Uterus (tissue), 4 donors: ENCODE data around the gene HHAT. TPM values are rescaled to one million over a fixed set of nuclear protein-coding genes. Genes with fewer than 3 reads are reported as not detected.

Experiments used
- DNase-seq, 2 donors: peaks; one replicate each; pipeline ENCODE4 v3.0.0-alpha.2; 2019 to 2020
- H3K27ac ChIP-seq, 2 donors: fragments of 200-600 bp; sonication (generic); 1 replicate in 1 of 2; 2 replicates in 1 of 2; pipeline ENCODE4 v1.5.1; 2016 to 2018
- H3K27me3 ChIP-seq, 2 donors: fragments of 200-600 bp; sonication (generic); one replicate each; pipeline ENCODE4 v1.5.1; 2018 to 2019; ENCODE audit warnings: control low read depth in 1 of 2
- H3K36me3 ChIP-seq, 2 donors: fragments of 200-600 bp; sonication (generic); one replicate each; pipeline ENCODE4 v1.5.1; 2019; ENCODE audit warnings: control low read depth in 1 of 2
- H3K4me1 ChIP-seq, 2 donors: fragments of 200-600 bp; sonication (generic); one replicate each; pipeline ENCODE4 v1.5.1; 2018 to 2019; ENCODE audit warnings: control low read depth in 1 of 2
- H3K4me3 ChIP-seq, 2 donors: fragments of 200-600 bp; sonication (generic); 1 replicate in 1 of 2; 2 replicates in 1 of 2; pipeline ENCODE4 v1.5.1; 2018 to 2019; ENCODE audit warnings: mild to moderate bottlenecking in 1 of 2
- H3K9me3 ChIP-seq, 2 donors: fragments of 200-600 bp; sonication (generic); one replicate each; pipeline ENCODE4 v1.5.1; 2019; ENCODE audit warnings: control low read depth in 1 of 2
- POLR2A ChIP-seq, 2 donors: fragments of 450-650 bp; IDR thresholded peaks; one replicate each; pipeline ENCODE4 v1.6.1; 2016; ENCODE audit warnings: antibody characterized with exemption in 2 of 2, mild to moderate bottlenecking in 1 of 2, moderate library complexity in 1 of 2
- intact Hi-C: fragments of 100-400 bp; cut with DNase I; formaldehyde crosslinking; loops from one replicate; pipeline ENCODE4 v1.15.1; 2023; ENCODE audit warnings: low total_unique reads
- total RNA-seq, 4 donors: library from RNA; depleted of rRNA in 3 of 4; stranded (reverse); fragments of >200 nt in 3 of 4; gene quantifications; one replicate each; pipeline versions ENCODE4 v1.1.0 to v1.2.4, GENCODE V29; 2014 to 2023
- TF ChIP-seq, protein P1 (sequence below), 4 experiments: fragments of 200-600 bp in 2 of 4; fragments of 450-650 bp in 2 of 4; sonication (generic) in 2 of 4; IDR thresholded peaks; one replicate each; pipeline ENCODE4 v1.5.1; 2016 to 2019; ENCODE audit warnings: antibody characterized with exemption in 4 of 4, mild to moderate bottlenecking in 2 of 4, moderate library complexity in 1 of 4
- donor health status: DM: yes; HTN: yes; CAD: no.

HHAT gene
- total RNA-seq, 4 donors from 2014 or later, result 0.88 to 10.9 (median 3.4) TPM

DNA sequence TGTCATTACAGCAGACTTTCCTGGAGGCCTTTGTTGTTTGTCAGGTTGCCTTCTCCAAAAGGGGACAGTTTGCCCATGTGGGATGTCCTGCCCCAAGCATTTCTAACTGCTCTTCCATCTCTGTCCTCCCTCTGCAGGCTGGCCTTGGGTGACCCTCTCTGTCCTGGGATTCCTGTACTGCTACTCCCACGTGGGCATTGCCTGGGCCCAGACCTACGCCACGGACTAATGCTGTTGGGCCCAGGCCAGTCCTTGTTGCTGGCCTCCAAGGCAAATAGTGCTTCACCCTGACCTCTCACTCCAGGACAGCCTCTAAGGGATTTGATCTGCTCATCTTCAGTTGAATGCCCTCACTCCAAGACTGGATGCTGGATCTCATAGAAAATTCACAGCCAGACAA, 345.4 kb downstream of the HHAT start:
- H3K36me3 ChIP-seq, result no peaks in the 10 kb centered on the region
- TF ChIP-seq, protein P1, sequence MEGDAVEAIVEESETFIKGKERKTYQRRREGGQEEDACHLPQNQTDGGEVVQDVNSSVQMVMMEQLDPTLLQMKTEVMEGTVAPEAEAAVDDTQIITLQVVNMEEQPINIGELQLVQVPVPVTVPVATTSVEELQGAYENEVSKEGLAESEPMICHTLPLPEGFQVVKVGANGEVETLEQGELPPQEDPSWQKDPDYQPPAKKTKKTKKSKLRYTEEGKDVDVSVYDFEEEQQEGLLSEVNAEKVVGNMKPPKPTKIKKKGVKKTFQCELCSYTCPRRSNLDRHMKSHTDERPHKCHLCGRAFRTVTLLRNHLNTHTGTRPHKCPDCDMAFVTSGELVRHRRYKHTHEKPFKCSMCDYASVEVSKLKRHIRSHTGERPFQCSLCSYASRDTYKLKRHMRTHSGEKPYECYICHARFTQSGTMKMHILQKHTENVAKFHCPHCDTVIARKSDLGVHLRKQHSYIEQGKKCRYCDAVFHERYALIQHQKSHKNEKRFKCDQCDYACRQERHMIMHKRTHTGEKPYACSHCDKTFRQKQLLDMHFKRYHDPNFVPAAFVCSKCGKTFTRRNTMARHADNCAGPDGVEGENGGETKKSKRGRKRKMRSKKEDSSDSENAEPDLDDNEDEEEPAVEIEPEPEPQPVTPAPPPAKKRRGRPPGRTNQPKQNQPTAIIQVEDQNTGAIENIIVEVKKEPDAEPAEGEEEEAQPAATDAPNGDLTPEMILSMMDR (IDR thresholded peaks at IDR 0.05), result no peak
- TF ChIP-seq POLR2A (IDR thresholded peaks at IDR 0.05), result no peak
- no peak for DNase-seq
- H3K4me1 ChIP-seq, result no peaks in the 10 kb centered on the region
- no peak overlapping the region for H3K4me3 ChIP-seq
- H3K27me3 ChIP-seq, result no peaks in the 10 kb centered on the region
- no peak overlapping the region for H3K27ac ChIP-seq
- no peaks in the 10 kb centered on the region for H3K9me3 ChIP-seq
- intact Hi-C loops, result no loop called here

GRCh38 chr1:210676539-210676938, 347.8 kb downstream of the HHAT start:
- Histone ChIP-seq H3K27me3 (no peaks in the 10 kb centered on the region), H3K4me1 (no peaks in the 10 kb centered on the region), H3K9me3 (no peaks in the 10 kb centered on the region), H3K36me3 (no peaks in the 10 kb centered on the region), H3K27ac (no peak overlapping the region), H3K4me3 (no peak overlapping the region)
- no peak for TF ChIP-seq POLR2A (IDR thresholded peaks at IDR 0.05)
- TF ChIP-seq, protein P1 (IDR thresholded peaks at IDR 0.05), result no peak
- intact Hi-C loops, result no loop called here
- DNase-seq, result no peak

GRCh38 chr1:210677533-210677932, 348.8 kb downstream of the HHAT start:
- Histone ChIP-seq H3K36me3 (no peaks in the 10 kb centered on the region), H3K27ac (no peak overlapping the region), H3K9me3 (no peaks in the 10 kb centered on the region), H3K27me3 (no peaks in the 10 kb centered on the region), H3K4me1 (no peaks in the 10 kb centered on the region), H3K4me3 (no peak overlapping the region)
- no peak for DNase-seq
- TF ChIP-seq, protein P1 (IDR thresholded peaks at IDR 0.05), result no peak
- no peak for TF ChIP-seq POLR2A (IDR thresholded peaks at IDR 0.05)
- intact Hi-C loops, result no loop called here

GRCh38 chr1:210678306-210678705, 349.6 kb downstream of the HHAT start:
- no peaks in the 10 kb centered on the region for H3K36me3 ChIP-seq
- no peak overlapping the region for H3K4me3 ChIP-seq
- TF ChIP-seq, protein P1 (IDR thresholded peaks at IDR 0.05), result no peak
- TF ChIP-seq POLR2A (IDR thresholded peaks at IDR 0.05), result no peak
- intact Hi-C loops, result no loop called here
- DNase-seq, result no peak
- H3K9me3 ChIP-seq, result no peaks in the 10 kb centered on the region
- H3K4me1 ChIP-seq, result no peaks in the 10 kb centered on the region
- no peak overlapping the region for H3K27ac ChIP-seq
- H3K27me3 ChIP-seq, result no peaks in the 10 kb centered on the region

DNA sequence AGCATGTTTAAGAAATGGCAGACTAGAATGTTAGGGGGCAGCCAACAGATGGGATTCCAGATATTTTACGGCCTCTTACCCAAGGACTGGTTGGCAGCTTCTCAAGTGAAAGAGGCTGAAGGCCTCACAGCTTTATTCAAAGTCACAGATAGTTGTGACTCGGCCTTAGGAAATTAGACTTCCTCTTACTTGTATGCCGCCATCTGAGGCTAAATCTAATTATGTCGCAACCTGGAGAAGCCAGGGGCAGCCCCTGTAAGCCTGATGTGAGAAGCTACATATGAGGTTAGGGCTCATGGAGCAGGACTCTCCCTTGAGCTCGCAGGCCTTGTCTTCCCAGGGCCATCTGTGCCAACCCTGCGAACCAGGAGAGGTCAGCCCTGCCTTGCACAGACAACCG, 352.5 kb downstream of the HHAT start:
- no peaks in the 10 kb centered on the region for H3K9me3 ChIP-seq
- no peaks in the 10 kb centered on the region for H3K4me1 ChIP-seq
- intact Hi-C loops, result no loop called here
- no peak for TF ChIP-seq POLR2A (IDR thresholded peaks at IDR 0.05)
- TF ChIP-seq, protein P1 (IDR thresholded peaks at IDR 0.05), result no peak
- H3K4me3 ChIP-seq, result no peak overlapping the region
- H3K27me3 ChIP-seq, result no peaks in the 10 kb centered on the region
- H3K36me3 ChIP-seq, result no peaks in the 10 kb centered on the region
- H3K27ac ChIP-seq, result no peak overlapping the region
- no peak for DNase-seq
